Measurements from ENCODE around the gene CSH2. TPM values are rescaled to one million over a fixed set of nuclear protein-coding genes. Genes with fewer than 3 reads are reported as not detected.

Gene CSH2
- total and polyA plus RNA-seq, 2 donors (not counting 1 experiment from before 2014, with no cell fraction given), result not detected

DNA sequence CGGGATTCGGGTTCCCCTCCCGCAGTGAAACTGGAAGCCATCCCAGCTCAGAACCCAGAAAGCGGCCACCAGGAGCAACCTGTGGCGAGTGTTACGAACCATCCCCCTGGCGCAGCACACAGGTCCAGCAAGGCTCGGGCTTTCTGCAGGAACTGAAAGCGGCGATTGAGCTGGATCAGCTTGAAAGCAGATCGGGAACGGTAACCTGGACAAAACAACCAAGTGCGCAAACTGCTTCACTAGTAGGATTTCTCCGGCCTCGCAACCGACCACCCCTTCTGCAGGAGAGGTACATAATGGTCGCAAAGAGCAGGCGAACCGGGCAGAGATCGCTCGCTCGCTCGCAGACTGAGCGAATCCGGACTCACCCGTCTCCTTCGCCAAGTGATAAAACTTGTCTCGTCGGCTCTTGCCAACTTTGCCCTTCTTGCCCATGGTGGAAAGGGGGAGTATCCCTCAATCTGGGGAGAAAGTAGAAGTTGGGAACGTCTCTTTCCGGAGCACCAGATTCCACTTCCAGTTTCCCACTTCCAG lies 46.9 kb downstream of the CSH2 start:
- Histone ChIP-seq H3K9me3 (ENCODE audit: control extremely low read depth in 1 of 3, control insufficient read depth in 2 of 3, insufficient read depth in 1 of 3, low read length in 2 of 3) (no peaks in the 10 kb centered on the region), H3K9ac (ENCODE audit: low read length) (peak overlapping the region; percentile 80), H3K4me3 (ENCODE audit: control extremely low read depth in 1 of 5, extremely low read depth in 1 of 5, insufficient read depth in 1 of 5, low read depth in 2 of 5, low read length in 4 of 5) (peak overlapping the region; percentile 78 to 92 (median 81)), H4K20me1 (ENCODE audit: control insufficient read depth, insufficient read depth, low read length, poor library complexity, severe bottlenecking) (peaks cover 5% of the 10 kb centered on the region), H3K79me2 (ENCODE audit: control insufficient read depth, insufficient read depth, low read length) (peaks cover 54% of the 10 kb centered on the region), H3K4me2 (replicated peaks; ENCODE audit: low read depth, low read length, poor library complexity, severe bottlenecking) (peak overlapping the region; percentile 87), H2AFZ (ENCODE audit: insufficient read depth, low read depth, low read length, poor library complexity, severe bottlenecking) (peak overlapping the region; percentile 92), H3K27me3 (replicated peaks in 1 of 4; ENCODE audit: control extremely low read depth in 1 of 4, control insufficient read depth in 3 of 4, insufficient read depth in 4 of 4, low read length in 3 of 4) (no peaks in the 10 kb centered on the region), H3K4me1 (ENCODE audit: control insufficient read depth in 2 of 2, insufficient read depth in 2 of 2, low read length in 2 of 2) (peaks cover 41 to 56% of the 10 kb centered on the region in 2 donors), H3K27ac (ENCODE audit: low read length in 2 of 2) (peak overlapping the region; percentile 70 to 92), H3K36me3 (replicated peaks in 1 of 2; ENCODE audit: control extremely low read depth in 1 of 2, control insufficient read depth in 1 of 2, extremely low read depth in 1 of 2, insufficient read depth in 2 of 2, low read length in 1 of 2) (peaks cover 2 to 67% of the 10 kb centered on the region in 2 experiments)
- under 1% methylated on average over 29 of the region's 31 CpGs for WGBS (ENCODE audit: insufficient coverage)
- H3K27ac Mint-ChIP-seq, result peak overlapping the region; percentile 98
- H3K27me3 Mint-ChIP-seq, result no peaks in the 10 kb centered on the region
- DNase-seq (no peak), ATAC-seq (ENCODE audit: low read depth) (peak; percentile 1)
- ChIA-PET POLR2A (interaction anchor here (0.6 to 2.7 kb wide), 5 partner anchors 17 to 679 kb away, joined by 3 to 23 read pairs (median 7); partner anchors contain the start of genes CCDC47, DDX42, LIMD2 and SMARCD2), CTCF (interaction anchor here (1.0 to 3.3 kb wide), 3 partner anchors 22 to 276 kb away, joined by 3 to 15 read pairs (median 3); partner anchors contain the start of gene DCAF7)
- no peaks in the 10 kb centered on the region for H3K9me3 Mint-ChIP-seq (ENCODE audit: insufficient read depth)
- intact Hi-C loops (cut with micrococcal nuclease), result loop anchor here (1.0 to 5.0 kb wide), 9 partner anchors 17 to 681 kb away; partner anchors contain the start of genes CCDC47, CEP95, DDX5 and ERN1
- H3K4me3 Mint-ChIP-seq, result peak overlapping the region; percentile 98
- no peak for TF ChIP-seq EZH2 (IDR thresholded peaks at IDR 0.05; ENCODE audit: borderline replicate concordance, insufficient read depth, low read depth, low read length, poor library complexity, severe bottlenecking)
- TF ChIP-seq CTCF (IDR thresholded peaks at IDR 0.05), result no peak
- H3K4me1 Mint-ChIP-seq, result peaks cover 76% of the 10 kb centered on the region

DNA sequence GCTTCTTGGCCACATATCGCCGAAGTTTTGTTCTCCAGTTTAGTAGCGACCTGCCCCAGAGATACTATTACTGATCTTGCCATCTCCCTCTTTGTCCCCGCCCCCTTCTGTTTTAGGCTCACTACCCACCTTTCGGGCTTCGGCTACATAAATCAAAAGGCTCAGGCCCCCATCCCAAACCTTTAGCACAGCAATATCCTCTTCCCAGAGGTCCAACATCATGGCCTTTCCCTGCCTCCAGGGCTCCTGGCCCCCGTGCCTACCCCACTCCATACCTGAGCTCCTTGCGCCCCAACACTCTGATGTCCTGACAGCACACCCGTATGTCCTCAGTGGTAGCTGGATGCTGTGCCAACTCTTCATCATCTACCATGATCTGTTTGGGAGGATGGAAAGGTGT lies 49.1 kb downstream of the CSH2 start:
- intact Hi-C loops (cut with micrococcal nuclease), result no loop called here
- POLR2A ChIA-PET, result interaction anchor here (1.0 kb wide), 1 partner anchor 51 kb away, joined by 8 read pairs; the partner anchor contains the start of genes CCDC47 and DDX42
- TF ChIP-seq EZH2 (IDR thresholded peaks at IDR 0.05; ENCODE audit: borderline replicate concordance, insufficient read depth, low read depth, low read length, poor library complexity, severe bottlenecking) (no peak), CTCF (IDR thresholded peaks at IDR 0.05) (no peak)
- Histone ChIP-seq H3K4me3 (ENCODE audit: control extremely low read depth in 1 of 5, extremely low read depth in 1 of 5, insufficient read depth in 1 of 5, low read depth in 2 of 5, low read length in 4 of 5) (no peak overlapping the region), H4K20me1 (ENCODE audit: control insufficient read depth, insufficient read depth, low read length, poor library complexity, severe bottlenecking) (peaks cover 5% of the 10 kb centered on the region), H3K27ac (ENCODE audit: low read length in 2 of 2) (peak overlapping the region in 1 of 2 donors; percentile 92), H3K27me3 (replicated peaks in 1 of 4; ENCODE audit: control extremely low read depth in 1 of 4, control insufficient read depth in 3 of 4, insufficient read depth in 4 of 4, low read length in 3 of 4) (no peaks in the 10 kb centered on the region), H3K36me3 (replicated peaks in 1 of 2; ENCODE audit: control extremely low read depth in 1 of 2, control insufficient read depth in 1 of 2, extremely low read depth in 1 of 2, insufficient read depth in 2 of 2, low read length in 1 of 2) (peaks cover 2 to 67% of the 10 kb centered on the region in 2 experiments), H3K4me1 (ENCODE audit: control insufficient read depth in 2 of 2, insufficient read depth in 2 of 2, low read length in 2 of 2) (peaks cover 42 to 59% of the 10 kb centered on the region in 2 donors), H3K79me2 (ENCODE audit: control insufficient read depth, insufficient read depth, low read length) (peaks cover 46% of the 10 kb centered on the region), H3K4me2 (replicated peaks; ENCODE audit: low read depth, low read length, poor library complexity, severe bottlenecking) (no peak overlapping the region), H2AFZ (ENCODE audit: insufficient read depth, low read depth, low read length, poor library complexity, severe bottlenecking) (no peak overlapping the region), H3K9ac (ENCODE audit: low read length) (no peak overlapping the region), H3K9me3 (ENCODE audit: control extremely low read depth in 1 of 3, control insufficient read depth in 2 of 3, insufficient read depth in 1 of 3, low read length in 2 of 3) (no peaks in the 10 kb centered on the region)
- CTCF ChIA-PET, result interaction anchor here (1.2 kb wide), 2 partner anchors 11 to 48 kb away, joined by 3 read pairs; no protein-coding TSS in a partner anchor
- WGBS (ENCODE audit: insufficient coverage), result 89% methylated on average over 8 of the region's 9 CpGs
- ATAC-seq (ENCODE audit: low read depth) (no peak), DNase-seq (no peak)
- Mint-ChIP-seq H3K27ac (peak overlapping the region; percentile 65), H3K4me1 (peaks cover 68% of the 10 kb centered on the region), H3K27me3 (no peaks in the 10 kb centered on the region), H3K4me3 (no peak overlapping the region), H3K9me3 (ENCODE audit: insufficient read depth) (no peaks in the 10 kb centered on the region)
